Testis (tissue), 5 donors: ENCODE measurements around the gene LIN7A. TPM values are rescaled to one million over a fixed set of nuclear protein-coding genes. Genes with fewer than 3 reads are reported as not detected.
A peak's percentile ranks its signal among the peaks of the same experiment; 100 is the strongest.

Experiments
- DNase-seq: peaks from one replicate; pipeline ENCODE4 v3.0.0-alpha.2; 2019
- H3K27ac ChIP-seq, 2 donors: fragments of 200-600 bp; sonication (generic); one replicate each; pipeline ENCODE4 v1.5.1; 2019
- H3K27me3 ChIP-seq: fragments of 200-600 bp; sonication (generic); one replicate; pipeline ENCODE4 v1.5.1; 2019
- H3K36me3 ChIP-seq: fragments of 200-600 bp; sonication (generic); one replicate; pipeline ENCODE4 v1.5.1; 2017; ENCODE audit warnings: low read depth; ENCODE audit errors: missing control alignments
- H3K4me1 ChIP-seq: fragments of 200-600 bp; sonication (generic); one replicate; pipeline ENCODE4 v1.5.1; 2019
- H3K4me3 ChIP-seq, 2 donors: fragments of 200-600 bp; sonication (generic); one replicate each; pipeline ENCODE4 v1.5.1; 2017 to 2019
- H3K9me3 ChIP-seq: fragments of 200-600 bp; sonication (generic); one replicate; pipeline ENCODE4 v1.5.1; 2017
- POLR2A ChIP-seq: fragments of 450-650 bp; IDR thresholded peaks from one replicate; pipeline ENCODE4 v1.6.1; 2017; ENCODE audit warnings: antibody characterized with exemption, mild to moderate bottlenecking, moderate library complexity
- WGBS, 2 donors: methylation state at CpG; one replicate each; pipeline ENCODE4 v1.1.5; 2018; 5-methylcytosine and 5-hydroxymethylcytosine counted together
- intact Hi-C: fragments of 100-400 bp; cut with DNase I; formaldehyde crosslinking; loops from one replicate; pipeline ENCODE4 v1.15.1; 2023; ENCODE audit warnings: low total_unique reads
- long read RNA-seq, 2 donors: transcript quantifications; one replicate each; lab custom pipeline, GENCODE V29; 2026
- polyA plus RNA-seq: library from polyadenylated mRNA; stranded (reverse); fragments of 350-450 nt; fragmentation: Illumina TruSeq; extraction: RNeasy Lipid Tissue Mini Kit (QIAGEN cat#74804); gene quantifications from one replicate; pipeline ENCODE4 v1.2.3, GENCODE V29; 2014; ENCODE audit warnings: low read depth, low replicate concordance; ENCODE audit not compliant: insufficient read depth
- total RNA-seq, 2 donors: library from RNA; depleted of rRNA; stranded (reverse); fragments of >200 nt; gene quantifications; one replicate each; pipeline ENCODE4 v1.2.3, GENCODE V29; 2016
- TF ChIP-seq, protein P1 (sequence below), 3 experiments: fragments of 450-650 bp in 2 of 3; fragments of 200-600 bp in 1 of 3; sonication (generic) in 1 of 3; IDR thresholded peaks; one replicate each; pipeline ENCODE4 v1.5.1; 2016 to 2019; ENCODE audit warnings: antibody characterized with exemption in 3 of 3, mild to moderate bottlenecking in 2 of 3, moderate library complexity in 1 of 3

Gene LIN7A
- total RNA-seq, result 10 to 100 TPM in 1 of 2 donors, 1 to 10 TPM in 1; 5.8 to 12.0 TPM
- 48.6 TPM for polyA plus RNA-seq
- long read RNA-seq, donor 1, full-length matches to known transcripts, result 2 of 2 reads
- long read RNA-seq, donor 1, partial matches to known transcripts, result 0 of 2 reads
- long read RNA-seq, donor 1, other reads (novel, unspliced or antisense), result 0 of 2 reads
- long read RNA-seq, donor 2, result 0 reads

- H3K27me3 ChIP-seq, result no peaks in the 10 kb centered on the region
- peak; percentile 52 for DNase-seq
- H3K4me3 ChIP-seq, result peak within 1 kb of the TSS; percentile 57 to 81
- no peaks in the 10 kb centered on the region for H3K36me3 ChIP-seq
- TF ChIP-seq, protein P1, sequence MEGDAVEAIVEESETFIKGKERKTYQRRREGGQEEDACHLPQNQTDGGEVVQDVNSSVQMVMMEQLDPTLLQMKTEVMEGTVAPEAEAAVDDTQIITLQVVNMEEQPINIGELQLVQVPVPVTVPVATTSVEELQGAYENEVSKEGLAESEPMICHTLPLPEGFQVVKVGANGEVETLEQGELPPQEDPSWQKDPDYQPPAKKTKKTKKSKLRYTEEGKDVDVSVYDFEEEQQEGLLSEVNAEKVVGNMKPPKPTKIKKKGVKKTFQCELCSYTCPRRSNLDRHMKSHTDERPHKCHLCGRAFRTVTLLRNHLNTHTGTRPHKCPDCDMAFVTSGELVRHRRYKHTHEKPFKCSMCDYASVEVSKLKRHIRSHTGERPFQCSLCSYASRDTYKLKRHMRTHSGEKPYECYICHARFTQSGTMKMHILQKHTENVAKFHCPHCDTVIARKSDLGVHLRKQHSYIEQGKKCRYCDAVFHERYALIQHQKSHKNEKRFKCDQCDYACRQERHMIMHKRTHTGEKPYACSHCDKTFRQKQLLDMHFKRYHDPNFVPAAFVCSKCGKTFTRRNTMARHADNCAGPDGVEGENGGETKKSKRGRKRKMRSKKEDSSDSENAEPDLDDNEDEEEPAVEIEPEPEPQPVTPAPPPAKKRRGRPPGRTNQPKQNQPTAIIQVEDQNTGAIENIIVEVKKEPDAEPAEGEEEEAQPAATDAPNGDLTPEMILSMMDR (IDR thresholded peaks at IDR 0.05), result no peak
- TF ChIP-seq POLR2A, result no peak
- H3K27ac ChIP-seq, result peak within 1 kb of the TSS; percentile 21 to 73
- peaks cover 6% of the 10 kb centered on the region for H3K4me1 ChIP-seq
- WGBS, 2 donors, result 1 to 2% methylated on average over 21 to 47 of the region's 47 CpGs
- no peaks in the 10 kb centered on the region for H3K9me3 ChIP-seq
- intact Hi-C loops, result no loop called here
Measured at GRCh38 chr12:80937391-80938238, at the start of gene LIN7A. TSS of gene LIN7A (minus strand) at chr12:80937934. CDS start at chr12:80937722, 212 bp downstream.

DNA sequence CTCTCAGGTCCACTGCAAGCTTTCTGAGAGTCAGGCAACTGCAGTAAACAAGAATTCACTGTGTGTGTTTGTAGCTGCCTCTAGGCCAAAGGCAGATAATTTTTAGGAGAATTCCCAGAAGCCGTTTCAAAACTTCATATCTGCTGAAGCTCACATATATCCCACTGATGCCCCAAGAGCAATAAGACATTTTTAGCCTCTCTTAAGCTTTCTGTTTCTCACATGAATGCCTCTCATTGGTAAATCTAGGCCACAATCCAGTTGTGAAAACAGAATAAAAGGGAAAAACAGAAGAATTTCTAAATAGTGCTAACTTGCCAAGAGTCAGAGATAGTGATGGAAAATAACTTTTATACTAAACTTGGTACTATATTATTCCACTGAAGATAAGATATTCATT is 48.5 kb upstream of the LIN7A start:
- Histone ChIP-seq H3K4me1 (no peaks in the 10 kb centered on the region), H3K4me3 (no peak overlapping the region), H3K27ac (no peak overlapping the region), H3K36me3 (no peaks in the 10 kb centered on the region), H3K9me3 (no peaks in the 10 kb centered on the region), H3K27me3 (no peaks in the 10 kb centered on the region)
- TF ChIP-seq, protein P1 (IDR thresholded peaks at IDR 0.05), result no peak
- TF ChIP-seq POLR2A, result no peak
- WGBS, 2 donors, result 57 to 59% methylated on average over 1 of the region's 1 CpG
- intact Hi-C loops, result no loop called here
- no peak for DNase-seq

- WGBS, 2 donors, result 79 to 80% methylated on average over 6 of the region's 6 CpGs
- Histone ChIP-seq H3K36me3 (no peaks in the 10 kb centered on the region), H3K4me1 (no peaks in the 10 kb centered on the region), H3K9me3 (no peaks in the 10 kb centered on the region), H3K27ac (no peak overlapping the region), H3K4me3 (no peak overlapping the region), H3K27me3 (no peaks in the 10 kb centered on the region)
- intact Hi-C loops, result no loop called here
- no peak for DNase-seq
- no peak for TF ChIP-seq POLR2A
- TF ChIP-seq, protein P1 (IDR thresholded peaks at IDR 0.05), result no peak
Measured at GRCh38 chr12:80979816-80980215, 42.1 kb upstream of the LIN7A start.

DNA sequence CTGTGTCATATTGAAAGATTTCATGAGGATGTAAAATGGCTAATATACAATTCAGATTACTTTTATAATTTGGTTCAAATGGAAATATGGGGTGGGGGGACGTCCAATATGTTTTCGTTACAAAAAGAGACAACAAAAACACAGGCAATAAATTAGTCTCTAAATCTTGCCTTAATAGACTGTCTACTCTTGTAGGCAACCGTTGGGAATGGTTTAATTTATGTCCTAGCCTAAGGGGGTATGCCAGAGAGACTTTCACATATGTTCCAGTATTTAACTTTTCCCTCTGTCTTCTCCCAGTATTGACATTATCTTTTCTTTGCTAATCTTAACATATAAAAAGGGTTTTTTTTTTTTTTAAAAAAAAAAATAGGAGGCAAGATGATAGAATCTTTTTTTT is 41.5 kb upstream of the LIN7A start:
- no peak overlapping the region for H3K27ac ChIP-seq
- H3K9me3 ChIP-seq, result no peaks in the 10 kb centered on the region
- WGBS, 2 donors, result 51 to 65% methylated on average over 3 of the region's 3 CpGs
- H3K4me1 ChIP-seq, result no peaks in the 10 kb centered on the region
- DNase-seq, result no peak
- TF ChIP-seq POLR2A, result no peak
- TF ChIP-seq, protein P1 (IDR thresholded peaks at IDR 0.05), result no peak
- no peaks in the 10 kb centered on the region for H3K27me3 ChIP-seq
- no peak overlapping the region for H3K4me3 ChIP-seq
- intact Hi-C loops, result no loop called here
- no peaks in the 10 kb centered on the region for H3K36me3 ChIP-seq
